GM23338 (cell line): Measurements from ENCODE around the gene CLIC3.

Source experiments
- CREB1 ChIP-seq: fragments of 250-450 bp; sonication (Bioruptor Pico); IDR thresholded peaks from 2 replicates; pipeline ENCODE4 v1.5.0; 2020; ENCODE audit warnings: low read depth, mild to moderate bottlenecking, moderate library complexity
- CTCF ChIP-seq, 2 experiments: fragments of 200-600 bp in 1 of 2; sonication (generic) in 1 of 2; conservative IDR thresholded peaks; 2 replicates each; pipeline versions ENCODE4 v1.5.1 to v1.6.1; 2016 to 2017; ENCODE audit warnings: antibody characterized with exemption in 2 of 2, low read depth in 2 of 2, mild to moderate bottlenecking in 2 of 2, moderate library complexity in 1 of 2
- ETS1 ChIP-seq: IDR thresholded peaks from 2 replicates; pipeline ENCODE4 v1.6.1; 2016; ENCODE audit warnings: antibody characterized with exemption
- EZH2 ChIP-seq: fragments of 200-600 bp; sonication (generic); IDR thresholded peaks from one replicate; pipeline ENCODE4 v1.8.0; 2017; ENCODE audit warnings: antibody characterized with exemption, mild to moderate bottlenecking, low read depth; ENCODE audit not compliant: unreplicated experiment
- EZH2phosphoT487 ChIP-seq: fragments of 200-600 bp; sonication (generic); IDR thresholded peaks from one replicate; pipeline ENCODE4 v1.8.1; 2018; ENCODE audit warnings: antibody characterized with exemption; ENCODE audit not compliant: unreplicated experiment
- JUNB ChIP-seq: IDR thresholded peaks from one replicate; pipeline ENCODE4 v1.6.1; 2016; ENCODE audit warnings: antibody characterized with exemption; ENCODE audit not compliant: unreplicated experiment
- POLR2AphosphoS5 ChIP-seq: IDR thresholded peaks from 2 replicates; pipeline ENCODE4 v1.6.1; 2016; ENCODE audit warnings: antibody characterized with exemption, low read depth
- REST ChIP-seq: IDR thresholded peaks from one replicate; pipeline ENCODE4 v1.6.1; 2018; ENCODE audit warnings: antibody characterized with exemption; ENCODE audit not compliant: unreplicated experiment
- STAT1 ChIP-seq: IDR thresholded peaks from one replicate; pipeline ENCODE4 v1.6.1; 2016; ENCODE audit warnings: antibody characterized with exemption; ENCODE audit not compliant: unreplicated experiment
- ZNF114 ChIP-seq: fragments of 250-450 bp; sonication (Bioruptor Pico); IDR thresholded peaks from 2 replicates; pipeline ENCODE4 v1.5.0; 2020; ENCODE audit warnings: mild to moderate bottlenecking, moderate library complexity

GRCh38 chr9:136978865-136979544 is 17.4 kb downstream of the CLIC3 start:
- TF ChIP-seq CTCF (conservative IDR thresholded peaks at IDR 0.05; ENCODE audit: low read depth in 2 of 2), result no peak
- no peak for TF ChIP-seq REST
- TF ChIP-seq POLR2AphosphoS5, result no peak
- no peak for TF ChIP-seq EZH2
- no peak for TF ChIP-seq JUNB
- no peak for TF ChIP-seq ZNF114 (CRISPR knock-in tag)
- no peak for TF ChIP-seq STAT1
- no peak for TF ChIP-seq EZH2phosphoT487
- no peak for TF ChIP-seq CREB1 (CRISPR knock-in tag)
- no peak for TF ChIP-seq ETS1
